ENCODE results near the gene KCNQ1. TPM values are rescaled to one million over a fixed set of nuclear protein-coding genes. Genes with fewer than 3 reads are reported as not detected.

Gene KCNQ1
- total and polyA plus RNA-seq, 2 of the 13 experiments (the other 11 are each of a cell fraction or from before 2014, with no cell fraction given), result 0.02 to 0.08 TPM

DNA sequence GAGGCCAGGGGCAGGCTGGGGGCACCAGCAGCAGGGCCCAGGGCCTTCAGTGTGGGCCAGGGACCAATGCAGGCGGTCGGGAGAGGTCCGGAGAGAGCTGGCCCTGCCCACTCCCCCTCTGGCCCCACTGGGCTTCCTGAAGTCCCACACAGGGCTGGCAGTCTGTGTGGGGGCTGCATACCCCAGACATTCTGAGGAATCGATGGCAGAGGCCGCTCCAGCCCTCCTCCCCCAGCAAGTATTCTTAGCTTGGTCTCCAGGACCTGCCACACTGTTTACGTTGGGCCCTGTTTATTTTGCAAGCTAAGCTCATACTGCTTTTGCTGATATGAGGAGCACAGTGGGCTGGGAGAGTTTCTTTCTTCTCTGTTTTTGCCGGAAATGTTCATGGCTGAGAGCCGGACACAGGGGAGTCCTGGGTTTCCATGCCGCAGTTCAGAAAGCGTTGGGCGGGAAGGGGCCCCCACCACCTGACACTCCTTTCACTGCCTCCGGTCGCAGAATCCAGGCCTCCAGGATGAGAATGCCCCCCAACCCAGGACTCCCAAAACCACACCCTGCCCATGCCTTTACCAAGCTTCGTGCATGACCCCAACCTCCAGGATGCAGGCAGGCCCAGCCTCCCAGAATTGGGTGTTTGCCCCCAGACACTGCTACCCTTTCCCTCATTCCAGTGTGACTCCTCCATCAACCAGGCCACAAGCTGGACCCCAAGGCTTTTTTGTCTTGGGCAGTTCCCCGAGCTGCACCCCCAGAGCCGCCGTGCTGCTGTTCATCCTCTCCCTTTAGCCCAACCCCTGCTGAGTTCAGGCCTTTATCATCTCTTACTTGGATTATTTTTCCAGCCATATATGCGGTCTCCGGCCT lies 336.8 kb downstream of the KCNQ1 start (continued):
- TF ChIP-seq, protein P1, sequence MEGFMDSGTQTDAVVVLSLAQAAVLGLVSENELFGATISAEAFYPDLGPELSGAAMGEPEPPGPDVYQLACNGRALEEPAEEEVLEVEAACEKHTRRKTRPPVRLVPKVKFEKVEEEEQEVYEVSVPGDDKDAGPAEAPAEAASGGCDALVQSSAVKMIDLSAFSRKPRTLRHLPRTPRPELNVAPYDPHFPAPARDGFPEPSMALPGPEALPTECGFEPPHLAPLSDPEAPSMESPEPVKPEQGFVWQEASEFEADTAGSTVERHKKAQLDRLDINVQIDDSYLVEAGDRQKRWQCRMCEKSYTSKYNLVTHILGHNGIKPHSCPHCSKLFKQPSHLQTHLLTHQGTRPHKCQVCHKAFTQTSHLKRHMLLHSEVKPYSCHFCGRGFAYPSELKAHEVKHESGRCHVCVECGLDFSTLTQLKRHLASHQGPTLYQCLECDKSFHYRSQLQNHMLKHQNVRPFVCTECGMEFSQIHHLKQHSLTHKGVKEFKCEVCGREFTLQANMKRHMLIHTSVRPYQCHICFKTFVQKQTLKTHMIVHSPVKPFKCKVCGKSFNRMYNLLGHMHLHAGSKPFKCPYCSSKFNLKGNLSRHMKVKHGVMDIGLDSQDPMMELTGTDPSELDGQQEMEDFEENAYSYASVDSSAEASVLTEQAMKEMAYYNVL (CRISPR knock-in tag; IDR thresholded peaks at IDR 0.05; ENCODE audit: borderline replicate concordance), result no peak
- TF ChIP-seq FOXA1 (IDR thresholded peaks at IDR 0.05), result no peak
- peak; percentile 65 for TF ChIP-seq FOXA1 (CRISPR knock-in tag; IDR thresholded peaks at IDR 0.05)
- TF ChIP-seq ZNF776 (CRISPR knock-in tag; IDR thresholded peaks at IDR 0.05), result 0 out of 2 replicates have a peak, but pooled peaks have one; percentile 27

DNA sequence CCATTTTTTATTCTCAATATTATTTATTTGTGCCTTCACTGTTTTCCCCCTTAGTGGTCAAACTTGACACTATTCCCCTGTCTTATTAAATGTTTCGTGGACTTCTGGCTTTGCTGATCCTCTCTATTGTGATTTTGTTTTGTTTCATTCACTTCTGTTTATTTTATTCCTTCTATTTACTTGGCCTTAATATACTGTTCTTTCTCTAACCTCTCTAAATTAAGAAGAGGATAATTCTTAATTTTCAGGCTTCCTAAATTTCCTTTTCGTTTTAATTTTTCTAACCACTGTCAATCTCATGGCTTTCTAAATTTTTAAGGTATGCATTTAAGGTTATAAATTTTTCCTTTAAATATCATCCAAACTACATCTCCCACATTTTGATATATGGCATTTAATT lies 338.0 kb downstream of the KCNQ1 start:
- Histone ChIP-seq H3K4me1 (ENCODE audit: insufficient read depth, low read length) (peaks cover 52% of the 10 kb centered on the region), H3K9ac (ENCODE audit: insufficient read depth, low read depth, low read length) (no peak overlapping the region), H3K27ac (ENCODE audit: extremely low read length, insufficient read depth, low read length) (no peak overlapping the region), H3K4me2 (ENCODE audit: low read depth, low read length) (no peak overlapping the region), H3K36me3 (replicated peaks in 1 of 2; ENCODE audit: control insufficient read depth in 1 of 2, insufficient read depth in 2 of 2, low read length in 2 of 2) (no peaks in the 10 kb centered on the region), H3K79me2 (ENCODE audit: insufficient read depth, low read length) (no peaks in the 10 kb centered on the region), H4K20me1 (ENCODE audit: insufficient read depth, low read length) (no peaks in the 10 kb centered on the region), H3K4me3 (replicated peaks in 1 of 3; ENCODE audit: insufficient read depth in 1 of 3, low read depth in 2 of 3, low read length in 3 of 3) (no peak overlapping the region), H2AFZ (ENCODE audit: low read length) (no peak overlapping the region), H3K9me3 (ENCODE audit: low read length) (no peaks in the 10 kb centered on the region), H3K27me3 (ENCODE audit: control insufficient read depth in 1 of 2, insufficient read depth in 2 of 2, low read length in 2 of 2) (peaks cover 9 to 45% of the 10 kb centered on the region in 2 experiments; a peak in 4 of 5 replicates)
- CTCF ChIA-PET (ENCODE audit: low intra/inter-chr PET ratio, low total read pairs), result no interaction called here
- 33% methylated on average over 2 of the region's 2 CpGs for WGBS (ENCODE audit: low lambda C conversion rate)
- POLR2A ChIA-PET, result no interaction called here
- no peak for FAIRE-seq
- no TSS peak for BruUV-seq (replicated peaks)
- intact Hi-C loops (cut with micrococcal nuclease; ENCODE audit: unreplicated experiment), result no loop called here
- no peak for ATAC-seq
- no peak for TF ChIP-seq FOXP4 (CRISPR knock-in tag; IDR thresholded peaks at IDR 0.05)
- TF ChIP-seq CBX2 (IDR thresholded peaks at IDR 0.05; ENCODE audit: low read depth, low read length), result peak; percentile 95
- TF ChIP-seq CBX2 (CRISPR knock-in tag; IDR thresholded peaks at IDR 0.05; ENCODE audit: low read depth), result no peak
- in situ Hi-C loops (cut with HindIII; ENCODE audit: extremely low pct_ligation_motif_present, low pct_unique_long_range_greater_than_20kb), result no loop called here
- DNase-seq (ENCODE audit: low spot score), result no peak

Measured in HepG2 (cell line).